ENCODE data around the gene CFAP298. TPM values are rescaled to one million over a fixed set of nuclear protein-coding genes. Genes with fewer than 3 reads are reported as not detected.
"Not testable (repeated sequence)": the region's sequence is repeated elsewhere in the genome, so short reads cannot be mapped to it uniquely, and the experiment has no call there.

The CFAP298 gene
- total RNA-seq, 1 donor from 2014 or later = 43.8 TPM

GRCh38 chr21:32567626-32568025, 44.6 kb downstream of the CFAP298 start:
- Mint-ChIP-seq H3K9me3 (peaks cover 18% of the 10 kb centered on the region), H3K4me1 (ENCODE audit: unreplicated experiment) (peaks cover 15% of the 10 kb centered on the region), H3K27ac (no peak overlapping the region), H3K4me3 (no peak overlapping the region), H3K27me3 (no peaks in the 10 kb centered on the region), H3K36me3 (no peaks in the 10 kb centered on the region)
- DNase-seq (ENCODE audit: extremely low spot score, unreplicated experiment) = no peak
- no peak for TF ChIP-seq CTCF (conservative IDR thresholded peaks at IDR 0.05)

DNA sequence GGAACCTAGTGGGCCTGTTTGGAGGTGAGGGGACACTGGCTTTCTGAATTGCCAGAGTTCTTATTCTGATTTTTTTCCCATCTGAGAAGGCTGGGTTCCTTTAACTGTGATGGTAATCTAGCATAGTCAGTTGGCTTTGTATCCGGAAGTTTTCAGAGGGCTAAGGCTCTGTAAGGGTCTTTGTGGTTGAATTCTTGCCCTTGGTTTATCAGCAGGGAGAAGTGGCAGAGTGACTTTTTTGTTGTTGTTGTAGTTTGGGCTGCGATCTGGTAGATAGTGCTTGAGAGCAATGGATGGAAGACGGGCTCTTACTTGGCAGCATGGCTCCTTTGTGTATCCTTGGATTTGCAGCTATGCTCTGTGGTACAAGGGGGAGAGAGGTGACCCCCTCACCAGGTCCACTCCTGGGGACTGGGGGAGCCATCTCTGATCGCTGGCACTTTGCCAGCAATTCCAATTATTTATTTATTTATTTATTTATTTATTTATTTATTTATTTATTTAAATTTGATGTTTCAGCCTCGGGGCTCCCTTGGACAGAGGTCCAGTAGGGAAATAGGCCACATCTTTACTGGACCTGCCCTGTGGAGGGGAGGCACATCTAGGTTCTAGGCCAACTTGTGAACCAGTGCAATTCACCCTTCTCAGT, 45.3 kb downstream of the CFAP298 start:
- no peak for TF ChIP-seq CTCF (conservative IDR thresholded peaks at IDR 0.05)
- H3K4me1 Mint-ChIP-seq (ENCODE audit: unreplicated experiment) = peaks cover 13% of the 10 kb centered on the region
- peaks cover 18% of the 10 kb centered on the region for H3K9me3 Mint-ChIP-seq
- no peak for DNase-seq (ENCODE audit: extremely low spot score, unreplicated experiment)
- no peaks in the 10 kb centered on the region for H3K36me3 Mint-ChIP-seq
- H3K27me3 Mint-ChIP-seq = no peaks in the 10 kb centered on the region
- H3K27ac Mint-ChIP-seq = no peak overlapping the region
- H3K4me3 Mint-ChIP-seq = no peak overlapping the region

GRCh38 chr21:32565856-32566465, 46.2 kb downstream of the CFAP298 start:
- no peak for DNase-seq (ENCODE audit: extremely low spot score, unreplicated experiment)
- Mint-ChIP-seq H3K27ac (no peak overlapping the region), H3K4me1 (ENCODE audit: unreplicated experiment) (peaks cover 13% of the 10 kb centered on the region), H3K36me3 (no peaks in the 10 kb centered on the region), H3K27me3 (no peaks in the 10 kb centered on the region), H3K4me3 (no peak overlapping the region), H3K9me3 (peaks cover 18% of the 10 kb centered on the region)
- TF ChIP-seq CTCF (conservative IDR thresholded peaks at IDR 0.05) = no peak

GRCh38 chr21:32562915-32563314, 49.3 kb downstream of the CFAP298 start:
- Mint-ChIP-seq H3K27ac (no peak overlapping the region), H3K9me3 (peaks cover 18% of the 10 kb centered on the region), H3K4me1 (ENCODE audit: unreplicated experiment) (no peaks in the 10 kb centered on the region), H3K27me3 (no peaks in the 10 kb centered on the region), H3K4me3 (no peak overlapping the region), H3K36me3 (no peaks in the 10 kb centered on the region)
- no peak for DNase-seq (ENCODE audit: extremely low spot score, unreplicated experiment)
- TF ChIP-seq CTCF (conservative IDR thresholded peaks at IDR 0.05) = no peak

DNA sequence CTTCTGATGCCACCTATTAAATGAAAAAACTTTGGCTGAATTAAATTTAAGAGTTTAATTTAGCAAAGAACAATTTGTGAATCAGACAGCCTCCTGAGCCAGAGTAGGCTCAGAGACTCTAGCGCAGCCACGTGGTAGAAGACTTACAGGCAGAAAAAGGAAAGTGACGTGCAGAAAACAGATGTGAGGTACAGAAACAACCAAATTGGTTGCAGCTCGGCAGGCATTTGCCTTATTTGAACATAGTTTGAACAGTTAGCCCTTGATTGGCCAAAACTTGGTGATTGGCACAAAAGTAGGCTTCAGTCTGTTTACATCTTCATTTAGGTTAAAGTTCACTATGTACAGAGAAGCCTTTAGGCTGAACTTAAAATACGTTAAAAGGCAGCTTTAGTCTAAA, 49.8 kb downstream of the CFAP298 start:
- no peaks in the 10 kb centered on the region for H3K27me3 Mint-ChIP-seq
- no peaks in the 10 kb centered on the region for H3K36me3 Mint-ChIP-seq
- H3K4me3 Mint-ChIP-seq = no peak overlapping the region
- H3K4me1 Mint-ChIP-seq (ENCODE audit: unreplicated experiment) = no peaks in the 10 kb centered on the region
- H3K9me3 Mint-ChIP-seq = peaks cover 18% of the 10 kb centered on the region
- TF ChIP-seq CTCF (conservative IDR thresholded peaks at IDR 0.05) = peak; percentile 47
- DNase-seq (ENCODE audit: extremely low spot score, unreplicated experiment) = no peak
- H3K27ac Mint-ChIP-seq = no peak overlapping the region

- not testable (repeated sequence) for H3K4me1 Mint-ChIP-seq (ENCODE audit: unreplicated experiment); H3K27ac Mint-ChIP-seq; H3K4me3 Mint-ChIP-seq; H3K27me3 Mint-ChIP-seq; DNase-seq (ENCODE audit: extremely low spot score, unreplicated experiment); H3K36me3 Mint-ChIP-seq
- H3K9me3 Mint-ChIP-seq = peaks cover 14% of the 10 kb centered on the region
Measured at GRCh38 chr21:32561476-32561875, 50.7 kb downstream of the CFAP298 start.

Measured in type B pancreatic cell (in vitro differentiated cells).